Right forelimb (tissue), 1 donor: ENCODE data around the gene NHEJ1.
A peak's percentile ranks its signal among the peaks of the same experiment; 100 is the strongest.
"Not testable (repeated sequence)": the region's sequence is repeated elsewhere in the genome, so short reads cannot be mapped to it uniquely, and the experiment has no call there.

Experiments used
- DNase-seq: peaks from one replicate; pipeline ENCODE4 v3.0.0-alpha.2; 2018

NHEJ1 gene, protein sequence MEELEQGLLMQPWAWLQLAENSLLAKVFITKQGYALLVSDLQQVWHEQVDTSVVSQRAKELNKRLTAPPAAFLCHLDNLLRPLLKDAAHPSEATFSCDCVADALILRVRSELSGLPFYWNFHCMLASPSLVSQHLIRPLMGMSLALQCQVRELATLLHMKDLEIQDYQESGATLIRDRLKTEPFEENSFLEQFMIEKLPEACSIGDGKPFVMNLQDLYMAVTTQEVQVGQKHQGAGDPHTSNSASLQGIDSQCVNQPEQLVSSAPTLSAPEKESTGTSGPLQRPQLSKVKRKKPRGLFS

DNA sequence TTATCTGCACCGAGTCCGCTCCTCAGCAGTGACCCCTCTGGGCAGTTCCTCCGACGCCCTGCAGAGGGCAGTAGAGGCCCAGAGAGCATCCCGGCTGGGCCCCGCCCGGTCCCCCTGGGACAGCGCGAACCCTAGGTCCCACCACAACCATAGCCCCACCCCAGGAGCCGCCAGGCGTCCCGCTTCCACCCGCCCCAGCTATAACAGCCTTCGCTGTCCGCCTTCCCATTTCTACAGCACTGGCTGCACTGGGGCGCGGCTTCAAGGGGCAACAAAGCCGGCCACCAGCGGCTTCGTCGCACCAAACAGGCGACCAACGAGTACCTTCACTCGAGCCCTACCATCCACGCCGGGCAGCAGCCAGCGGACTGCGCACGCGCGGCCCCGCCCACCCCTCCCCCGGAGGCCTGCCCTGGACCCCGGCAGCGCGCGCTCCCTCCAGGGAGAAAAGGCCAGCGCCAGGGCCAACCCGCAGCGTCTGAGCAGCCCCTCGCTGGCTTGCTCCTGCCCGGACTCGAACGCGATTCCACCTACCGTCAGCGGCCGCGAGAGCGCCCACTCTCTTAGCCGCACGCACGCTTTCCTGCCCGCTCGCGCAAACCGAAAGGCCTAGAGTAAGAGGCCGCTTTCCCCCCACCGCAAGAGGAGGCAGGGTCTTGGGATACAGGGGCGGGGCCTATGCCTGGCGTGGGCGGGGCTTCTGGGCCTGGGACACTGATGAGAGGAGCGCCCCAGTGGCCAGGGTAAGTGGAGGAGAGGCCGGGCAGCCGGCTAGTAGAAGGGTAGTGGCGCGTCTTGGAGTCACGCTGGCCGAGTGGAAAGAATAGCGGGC lies at the start of gene NHEJ1:
NHEJ1 (minus strand) TSS at position 630 of the 832 bp plus-strand sequence. CDS start 2,453 bp downstream, outside the sequence.
- peak; percentile 97 for DNase-seq

DNA sequence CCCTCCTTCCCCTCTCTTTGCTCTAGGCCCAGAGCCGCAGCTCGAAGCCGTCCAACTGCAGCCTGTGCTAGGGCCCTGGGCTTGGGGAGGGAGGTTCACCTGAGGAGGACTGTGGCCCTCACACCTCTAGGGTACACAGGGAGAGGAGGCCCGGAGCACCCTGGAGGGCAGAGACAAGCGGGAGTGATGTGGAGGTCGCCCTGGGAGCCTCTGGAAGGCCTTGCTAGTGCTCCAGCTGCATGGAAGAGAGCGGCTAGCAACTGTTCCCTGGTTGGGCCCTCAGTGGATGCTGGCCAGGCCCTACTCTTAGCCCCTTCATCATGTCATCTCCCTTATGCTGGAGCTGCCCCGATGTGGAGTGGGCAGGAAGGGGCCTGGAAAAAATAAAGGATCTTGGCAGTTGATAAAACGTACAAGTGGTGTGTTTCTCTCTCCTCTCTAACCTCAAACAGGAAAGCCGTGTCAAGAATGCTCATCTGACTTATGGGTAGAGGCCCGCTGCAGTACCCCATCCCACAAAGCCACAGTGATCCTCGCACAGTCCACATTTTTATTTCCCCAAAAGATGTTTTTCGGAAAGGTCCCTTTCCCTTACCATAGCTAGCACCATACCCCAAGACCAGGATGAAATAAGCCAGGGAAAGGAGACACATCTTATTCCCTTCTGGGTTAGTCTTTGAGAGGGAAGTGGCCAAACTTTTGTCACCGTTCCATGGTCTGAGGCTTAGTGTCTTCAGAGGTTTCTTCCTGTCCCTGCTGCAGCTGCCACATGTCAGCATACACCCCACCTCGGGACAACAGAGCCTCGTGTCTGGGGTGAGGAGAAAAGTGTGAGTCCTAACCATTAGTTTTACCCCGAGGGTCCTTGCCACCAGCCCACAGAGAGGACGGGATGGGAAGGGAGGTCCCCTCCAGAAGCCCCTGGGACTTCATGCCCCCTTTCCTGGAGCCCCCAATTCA lies 48.9 kb upstream of the NHEJ1 start:
- DNase-seq = no peak

DNA sequence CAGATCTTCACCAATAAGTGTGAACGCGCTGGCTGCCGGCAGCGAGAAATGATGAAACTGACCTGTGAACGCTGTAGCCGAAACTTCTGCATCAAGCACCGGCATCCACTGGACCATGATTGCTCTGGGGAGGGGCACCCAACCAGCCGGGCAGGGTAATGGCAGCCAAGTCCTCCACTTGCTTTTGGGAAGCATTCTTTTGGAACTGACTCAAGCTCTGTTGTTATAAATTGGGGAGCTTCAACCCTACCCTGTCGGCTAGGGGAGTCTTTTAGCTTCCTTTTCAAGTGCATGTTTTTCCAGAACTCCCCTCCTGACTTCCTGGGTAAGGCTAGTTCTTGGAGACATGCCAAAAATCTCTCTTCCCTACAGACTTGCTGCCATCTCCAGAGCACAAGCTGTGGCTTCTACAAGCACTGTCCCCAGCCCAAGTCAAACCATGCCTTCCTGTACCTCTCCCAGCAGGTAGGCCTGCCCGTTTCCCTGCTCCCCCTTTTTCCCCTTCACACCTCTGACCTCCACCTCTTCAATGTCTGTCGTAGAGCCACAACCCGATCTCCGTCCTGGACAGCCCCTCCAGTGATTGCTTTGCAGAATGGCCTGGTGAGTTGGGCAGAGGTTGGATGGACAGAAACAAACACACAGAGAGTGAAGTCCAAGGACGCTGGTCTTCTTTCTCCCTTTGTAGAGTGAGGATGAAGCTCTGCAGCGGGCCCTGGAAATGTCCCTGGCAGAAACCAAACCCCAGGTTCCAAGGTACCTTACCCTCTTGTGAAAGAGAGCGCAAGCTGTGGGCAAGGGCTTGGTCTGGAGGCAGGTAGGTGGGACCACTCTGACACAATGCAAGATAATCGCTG lies 47.5 kb upstream of the NHEJ1 start:
- no peak for DNase-seq

DNA sequence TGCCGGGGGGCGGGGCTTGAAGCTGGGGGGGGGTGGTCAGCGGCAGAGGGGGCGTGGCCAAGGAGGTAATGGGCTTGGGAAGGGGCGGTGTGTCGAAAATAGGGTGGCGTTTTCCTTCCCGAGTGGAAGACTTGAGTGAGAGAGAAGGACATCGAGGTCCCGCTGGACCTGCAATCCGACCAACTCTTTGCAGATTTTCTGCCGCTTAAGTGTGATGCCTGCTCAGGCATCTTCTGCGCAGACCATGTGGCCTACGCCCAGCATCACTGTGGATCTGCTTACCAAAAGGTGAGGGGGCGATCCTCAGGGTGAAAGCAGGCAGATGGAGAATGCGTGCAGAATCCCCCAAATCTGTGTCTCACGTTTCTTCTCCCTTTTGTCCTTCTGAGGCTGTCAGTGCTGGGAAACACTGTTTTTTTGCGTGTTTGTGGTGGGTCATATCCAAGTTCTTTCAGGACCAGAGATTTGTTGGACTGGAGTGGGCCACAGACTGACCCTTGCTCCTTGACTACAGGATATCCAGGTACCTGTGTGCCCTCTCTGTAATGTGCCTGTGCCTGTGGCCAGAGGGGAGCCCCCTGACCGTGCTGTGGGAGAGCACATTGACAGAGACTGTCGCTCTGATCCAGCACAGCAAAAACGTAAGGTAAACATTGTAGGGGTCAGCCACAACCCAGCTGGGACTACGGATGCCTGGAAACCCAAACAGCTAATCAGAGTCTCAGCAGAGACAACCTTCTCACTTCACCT lies 46.7 kb upstream of the NHEJ1 start:
- no peak for DNase-seq

DNA sequence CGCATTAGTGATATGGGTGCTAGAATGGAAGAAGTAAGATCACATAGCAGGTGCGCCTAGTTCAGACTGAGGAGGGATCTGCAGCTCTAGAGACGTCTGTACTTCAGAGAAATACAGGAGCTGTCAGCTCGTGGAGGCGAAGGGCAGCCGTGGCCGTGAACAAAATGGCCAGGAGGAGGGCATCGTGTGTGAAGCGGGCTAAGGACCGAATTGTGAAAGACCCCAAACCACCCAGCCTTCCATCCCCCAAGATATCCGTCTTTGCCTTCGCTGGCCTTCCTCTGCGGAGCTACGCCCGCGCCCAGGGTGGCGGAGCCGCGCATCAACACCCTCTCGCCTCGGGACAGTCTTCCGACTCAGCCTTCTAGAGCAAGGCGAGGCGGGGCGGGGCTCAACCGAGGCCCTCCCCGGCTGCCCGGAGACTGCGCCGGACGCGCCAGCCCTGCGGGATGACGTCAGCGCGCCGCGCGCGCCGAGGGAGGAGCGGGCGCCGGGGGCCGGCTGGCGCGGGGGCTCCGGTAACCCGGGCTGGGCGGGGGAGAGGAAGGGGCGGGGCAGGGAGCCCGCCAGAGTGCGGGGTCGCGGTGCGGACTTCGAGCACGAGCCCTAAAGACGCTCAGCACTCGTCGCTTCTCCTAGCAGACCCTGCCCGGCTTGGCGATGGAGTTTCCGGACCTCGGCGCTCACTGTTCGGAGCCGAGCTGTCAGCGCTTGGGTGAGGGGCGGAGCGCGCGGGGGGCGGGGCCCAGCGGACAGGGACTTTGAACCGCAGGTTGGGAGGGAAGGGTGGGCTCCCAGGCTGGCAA lies 45.9 kb upstream of the NHEJ1 start, which contains the start of gene ZFAND2B:
ZFAND2B (plus strand) TSS at position 455 of the 806 bp plus-strand sequence; CDS start at position 661, 206 bp downstream.
- peak; percentile 98 for DNase-seq

DNA sequence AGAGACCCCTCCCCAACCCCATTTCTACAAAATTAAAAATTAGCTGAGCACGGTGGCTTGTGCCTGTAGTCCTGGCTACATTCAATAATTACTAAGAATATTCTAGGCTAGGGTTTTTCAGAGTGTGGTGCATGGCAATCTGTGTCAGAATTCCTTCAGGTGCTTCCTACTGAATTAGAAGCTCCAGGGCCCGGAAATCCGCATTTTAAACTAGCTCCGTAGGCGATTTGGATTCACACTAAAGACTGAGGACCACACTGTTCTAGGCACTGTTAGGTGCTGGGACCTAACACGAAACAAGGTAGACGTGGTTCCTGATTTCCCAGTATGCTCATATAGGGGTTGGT lies 45.3 kb upstream of the NHEJ1 start:
- DNase-seq = no peak

DNA sequence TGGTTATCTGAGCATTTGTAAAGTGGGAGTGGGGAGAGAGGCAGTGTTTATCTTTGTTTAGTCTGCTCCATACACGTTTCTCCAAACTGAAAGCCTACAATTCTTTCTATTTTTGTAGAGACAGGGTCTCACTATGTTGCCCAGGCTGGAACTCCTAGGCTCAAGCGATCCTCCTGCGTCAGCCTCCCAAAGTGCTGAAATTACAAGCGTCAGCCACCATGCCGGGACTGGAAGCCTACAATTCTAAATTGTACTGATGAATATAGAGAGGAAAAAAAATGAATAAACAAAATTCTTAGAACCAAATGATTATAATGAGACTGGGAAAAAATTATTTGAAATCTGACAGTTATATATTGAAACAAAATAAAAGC lies 44.5 kb upstream of the NHEJ1 start:
- no peak for DNase-seq

DNA sequence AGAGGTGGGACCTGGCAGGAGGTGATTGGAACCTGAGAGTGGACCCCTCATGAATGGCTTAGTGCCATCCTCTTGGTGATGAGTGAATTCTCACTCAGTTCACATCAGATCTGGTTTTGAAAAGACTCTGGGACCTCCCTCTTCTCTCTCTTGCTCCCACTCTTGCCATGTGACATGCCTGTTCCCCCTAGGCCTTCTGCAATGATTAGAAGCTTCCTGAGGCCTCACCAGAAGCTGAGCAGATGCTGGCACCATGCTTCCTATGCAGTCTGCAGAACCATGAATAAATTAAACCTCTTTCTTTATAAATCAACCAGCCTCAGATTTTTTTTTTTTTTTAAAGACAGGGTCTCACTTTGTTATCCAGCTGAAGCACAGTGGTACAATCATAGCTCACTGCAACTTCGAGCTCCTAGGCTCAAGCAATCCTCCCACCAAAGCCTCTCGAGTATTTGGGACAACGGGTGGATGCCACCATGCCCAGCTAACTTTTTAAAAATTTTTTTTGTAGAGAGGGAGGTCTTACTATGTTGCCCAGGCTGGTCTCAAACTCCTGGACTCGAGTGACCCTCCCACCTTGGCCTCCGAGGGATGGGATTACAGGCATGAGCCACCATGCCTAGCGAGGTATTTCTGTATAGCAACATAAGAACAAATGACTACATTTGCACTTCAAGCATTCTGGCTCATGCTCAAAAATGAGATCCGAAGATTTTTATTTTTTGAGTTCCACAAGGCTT lies 44.0 kb upstream of the NHEJ1 start:
- DNase-seq = no peak

DNA sequence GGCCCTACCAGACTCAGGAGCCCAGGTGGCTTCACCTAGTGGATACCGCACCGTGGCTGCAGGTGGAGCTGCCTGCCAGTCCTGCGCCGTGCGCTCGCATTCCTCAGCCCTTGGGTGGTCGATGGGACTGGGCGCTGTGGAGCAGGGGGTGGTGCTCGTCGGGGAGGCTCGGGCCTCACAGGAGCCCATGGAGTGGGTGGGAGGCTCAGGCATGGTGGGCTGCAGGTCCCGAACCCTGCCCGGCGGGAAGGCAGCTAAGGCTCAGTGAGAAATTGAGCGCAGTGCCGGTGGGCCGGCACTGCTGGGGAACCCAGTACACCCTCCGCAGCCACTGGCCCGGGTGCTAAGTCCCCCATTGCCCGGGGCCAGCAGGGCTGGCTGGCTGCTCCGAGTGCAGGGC lies 40.7 kb upstream of the NHEJ1 start:
- DNase-seq = not testable (repeated sequence)

DNA sequence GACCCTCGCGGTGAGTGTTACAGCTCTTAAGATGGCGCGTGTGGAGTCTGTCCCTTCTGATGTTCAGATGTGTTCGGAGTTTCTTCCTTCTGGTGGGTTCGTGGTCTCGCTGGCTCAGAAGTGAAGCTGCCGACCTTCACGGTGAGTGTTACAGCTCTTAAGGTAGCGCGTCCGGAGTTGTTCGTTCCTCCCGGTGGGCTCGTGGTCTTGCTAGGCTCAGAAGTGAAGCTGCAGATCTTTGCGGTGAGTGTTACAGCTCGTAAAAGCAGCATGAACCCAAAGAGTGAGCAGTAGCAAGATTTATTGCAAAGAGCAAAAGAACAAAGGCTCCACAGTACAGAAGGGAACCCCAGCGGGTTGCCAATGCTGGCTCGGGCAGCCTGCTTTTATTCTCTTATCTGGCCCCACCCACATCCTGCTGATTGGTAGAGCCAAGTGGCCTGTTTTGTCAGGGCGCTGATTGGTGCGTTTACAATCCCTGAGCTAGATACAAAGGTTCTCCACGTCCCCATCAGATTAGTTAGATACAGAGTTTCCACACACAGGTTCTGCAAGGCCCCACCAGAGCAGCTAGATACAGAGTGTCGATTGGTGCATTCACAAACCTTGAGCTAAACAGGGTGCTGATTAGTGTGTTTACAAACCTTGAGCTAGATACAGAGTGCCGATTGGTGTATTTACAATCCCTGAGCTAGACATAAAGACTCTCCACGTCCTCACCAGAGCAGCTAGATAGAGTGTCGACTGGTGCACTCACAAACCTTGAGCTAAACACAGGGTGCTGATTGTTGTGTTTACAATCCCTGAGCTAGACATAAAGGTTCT lies 40.1 kb upstream of the NHEJ1 start:
- DNase-seq = not testable (repeated sequence)

DNA sequence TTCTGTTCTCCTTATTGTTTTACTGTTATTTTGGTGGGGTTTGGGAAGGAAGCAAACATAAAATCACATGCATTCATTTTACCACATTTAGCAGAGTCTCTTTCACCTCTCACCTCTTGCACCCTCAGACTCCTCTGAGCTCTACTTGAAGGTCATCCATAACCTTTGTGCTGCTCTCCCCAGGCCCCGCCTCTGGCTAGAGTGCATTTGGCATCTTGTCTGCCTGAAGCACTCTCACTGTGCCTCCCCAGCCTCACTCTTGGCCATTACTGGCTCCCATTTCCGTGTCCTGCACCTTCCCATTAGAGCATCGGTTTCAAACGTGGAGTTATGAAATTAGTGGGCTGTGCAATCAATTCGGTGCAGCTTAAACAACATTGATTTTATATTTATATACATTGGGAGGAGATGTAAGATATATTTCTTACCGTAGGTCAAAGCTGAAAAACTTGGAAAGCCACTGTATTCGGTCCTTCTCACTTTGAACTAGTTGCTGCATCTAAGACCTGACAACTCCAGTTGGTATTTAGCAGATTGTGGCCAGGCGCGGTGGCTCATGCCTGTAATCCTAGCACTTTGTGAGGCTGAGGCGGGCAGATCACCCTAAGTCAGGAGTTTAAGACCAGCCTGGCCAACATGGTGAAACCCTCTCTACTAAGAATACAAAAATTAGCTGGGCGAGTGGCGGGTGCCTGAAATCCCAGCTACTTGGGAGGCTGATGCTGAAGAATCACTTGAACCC lies 39.0 kb upstream of the NHEJ1 start:
- no peak for DNase-seq

DNA sequence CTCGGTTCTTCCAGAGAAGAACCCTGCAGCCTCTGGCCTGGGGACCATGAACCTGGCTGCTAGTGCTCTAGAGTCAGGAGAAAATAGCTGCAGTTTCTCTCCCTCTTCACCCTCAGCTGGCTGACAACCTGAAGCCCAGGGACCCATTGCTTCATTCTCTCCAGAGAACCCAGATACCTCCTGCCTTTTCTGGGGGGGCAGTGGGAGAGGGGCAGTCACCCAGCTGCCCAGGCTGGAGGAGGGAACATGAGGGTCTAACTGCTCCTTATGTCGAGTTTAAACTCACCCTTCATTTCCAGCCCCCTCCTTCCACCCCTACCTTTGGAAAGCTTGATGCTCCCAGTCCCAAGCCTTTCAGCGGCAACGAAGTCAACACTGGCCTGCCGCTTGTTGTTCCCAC lies 38.4 kb upstream of the NHEJ1 start:
- no peak for DNase-seq

DNA sequence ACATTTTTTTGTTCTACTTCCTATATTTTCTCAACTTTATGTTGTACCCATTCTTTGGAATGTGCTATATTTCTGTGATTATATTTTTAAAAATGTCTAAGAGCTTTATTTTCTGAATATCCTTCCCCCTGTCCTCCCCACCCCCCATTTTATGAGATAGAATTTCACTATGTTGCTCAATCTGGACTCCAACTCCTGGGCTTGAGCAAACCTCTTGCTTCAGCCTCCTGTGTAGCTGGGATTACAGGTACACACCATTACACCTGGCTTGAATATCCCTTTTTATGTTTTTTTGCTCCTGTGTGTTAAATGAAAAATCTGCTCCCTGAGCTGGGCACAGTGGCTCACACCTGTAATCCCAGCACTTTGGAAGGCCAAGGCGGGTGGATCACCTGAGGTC lies 36.8 kb upstream of the NHEJ1 start:
- no peak for DNase-seq

DNA sequence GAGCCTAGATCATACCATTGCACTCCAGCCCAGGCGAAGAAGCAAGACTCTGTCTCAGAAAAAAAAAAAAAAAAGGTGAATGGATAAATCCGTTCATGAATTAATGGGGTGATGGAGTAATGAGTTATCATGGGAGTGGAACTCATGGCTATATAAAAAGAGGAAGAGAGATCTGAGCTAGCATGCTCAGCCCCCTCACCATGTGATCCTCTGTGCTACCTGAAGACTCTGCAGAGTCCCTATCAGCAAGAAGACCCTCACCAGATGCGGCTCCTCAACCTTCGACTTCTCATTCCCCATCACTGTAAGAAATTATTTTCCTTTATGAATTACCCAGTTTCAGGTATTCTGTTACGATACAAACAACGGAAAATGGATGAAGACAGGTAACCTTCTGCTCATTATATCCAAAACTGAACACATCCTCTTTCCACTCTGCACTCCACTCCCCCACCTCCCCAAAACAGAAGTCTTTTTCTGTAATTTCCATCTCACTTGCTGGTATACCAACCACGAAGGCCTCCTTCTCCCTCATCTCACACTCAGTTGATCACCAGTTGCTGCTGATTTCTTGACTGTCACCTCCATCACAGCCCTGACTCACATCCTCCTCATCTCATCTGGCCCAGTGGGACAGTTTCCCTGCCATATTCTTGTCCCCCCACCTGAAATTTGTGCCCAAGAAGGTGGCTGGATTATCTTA lies 26.3 kb upstream of the NHEJ1 start:
- no peak for DNase-seq

DNA sequence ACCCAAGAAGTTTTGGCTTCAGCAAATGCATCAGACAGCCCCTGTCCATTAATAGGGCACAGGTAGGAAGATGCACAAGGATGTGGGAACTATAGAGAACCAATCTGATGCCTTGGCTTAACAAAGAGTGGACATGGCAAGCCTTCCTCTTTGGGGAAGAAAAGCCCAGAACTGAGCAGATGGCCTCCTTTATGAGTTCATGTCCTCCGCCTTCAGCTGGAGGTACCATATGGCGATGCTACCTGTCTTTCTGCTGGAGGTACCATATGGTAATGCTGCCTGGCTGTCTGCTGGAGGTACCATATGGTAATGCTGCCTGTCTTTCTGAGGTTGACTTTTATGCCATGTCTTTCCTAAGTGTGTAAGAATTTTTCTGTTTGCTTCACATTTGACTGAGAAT lies 23.5 kb upstream of the NHEJ1 start:
- DNase-seq = no peak

DNA sequence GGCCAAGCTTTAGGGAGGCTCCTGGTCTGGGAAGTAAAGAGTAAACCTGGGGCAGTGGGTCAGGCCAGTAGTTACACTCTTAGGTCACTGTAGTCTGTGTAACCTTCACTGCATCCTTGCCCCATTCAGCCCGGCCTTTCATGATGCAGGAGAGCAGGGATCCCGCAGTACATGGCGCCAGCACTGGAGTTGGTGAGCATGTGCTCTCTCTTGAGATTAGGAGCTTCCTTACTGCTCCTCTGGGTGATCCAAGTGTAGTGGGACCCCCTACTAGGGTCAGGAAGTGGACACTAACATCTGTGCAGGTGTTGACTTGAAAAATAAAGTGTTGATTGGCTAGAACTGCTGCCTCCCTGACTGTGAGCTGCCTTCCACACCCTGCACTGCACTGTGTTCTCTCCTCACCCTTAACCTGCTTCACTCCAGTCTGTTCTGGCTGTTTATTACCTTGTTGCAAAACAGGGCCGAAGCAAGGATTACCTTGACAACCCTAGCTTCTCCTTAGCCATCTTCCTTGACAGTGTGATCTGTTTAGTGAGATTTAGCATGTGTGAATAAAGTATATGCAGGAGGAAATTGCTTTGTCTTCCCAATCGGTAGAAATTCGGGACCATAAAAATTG lies 22.6 kb upstream of the NHEJ1 start:
- DNase-seq = no peak
